Coronary artery (tissue), 2 donors: Measurements from ENCODE around the gene TM9SF1.
A peak's percentile ranks its signal among the peaks of the same experiment; 100 is the strongest.

Experiments
- DNase-seq: peaks from one replicate; pipeline ENCODE4 v3.0.0-alpha.2; 2017; ENCODE audit warnings: low spot score
- H3K27ac ChIP-seq, 2 donors: fragments of 200-600 bp; sonication (generic); one replicate each; pipeline ENCODE4 v1.5.1; 2016 to 2019
- H3K4me3 ChIP-seq: fragments of 200-600 bp; sonication (generic); 2 replicates; pipeline ENCODE4 v1.5.1; 2016; ENCODE audit warnings: mild to moderate bottlenecking, moderate library complexity
- CTCF ChIP-seq: fragments of 200-600 bp; sonication (generic); IDR thresholded peaks from one replicate; pipeline ENCODE4 v1.5.1; 2019; ENCODE audit warnings: antibody characterized with exemption

TM9SF1 gene

DNA sequence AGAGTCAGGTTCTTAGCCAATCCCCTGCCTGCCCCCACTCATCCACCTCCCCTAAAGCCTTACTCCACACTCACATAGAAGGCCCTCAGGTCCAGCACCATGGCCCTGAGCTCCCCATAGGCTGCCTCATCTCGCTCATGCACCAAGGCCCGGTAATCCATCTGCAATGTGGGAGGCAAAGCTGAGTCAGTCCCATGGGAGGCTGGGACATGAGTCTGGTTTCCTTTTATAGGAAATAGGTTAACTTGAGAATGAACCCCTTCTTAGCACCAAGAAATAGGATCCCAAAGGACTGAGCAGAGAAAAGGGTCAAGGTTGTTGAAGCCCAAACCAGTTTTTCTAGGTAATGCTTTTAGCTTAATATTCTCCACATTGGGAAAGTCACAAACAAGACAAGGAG is 51.7 kb downstream of the TM9SF1 start:
- Histone ChIP-seq H3K27ac (no peak overlapping the region), H3K4me3 (no peak overlapping the region)
- TF ChIP-seq CTCF = no peak
- no peak for DNase-seq

DNA sequence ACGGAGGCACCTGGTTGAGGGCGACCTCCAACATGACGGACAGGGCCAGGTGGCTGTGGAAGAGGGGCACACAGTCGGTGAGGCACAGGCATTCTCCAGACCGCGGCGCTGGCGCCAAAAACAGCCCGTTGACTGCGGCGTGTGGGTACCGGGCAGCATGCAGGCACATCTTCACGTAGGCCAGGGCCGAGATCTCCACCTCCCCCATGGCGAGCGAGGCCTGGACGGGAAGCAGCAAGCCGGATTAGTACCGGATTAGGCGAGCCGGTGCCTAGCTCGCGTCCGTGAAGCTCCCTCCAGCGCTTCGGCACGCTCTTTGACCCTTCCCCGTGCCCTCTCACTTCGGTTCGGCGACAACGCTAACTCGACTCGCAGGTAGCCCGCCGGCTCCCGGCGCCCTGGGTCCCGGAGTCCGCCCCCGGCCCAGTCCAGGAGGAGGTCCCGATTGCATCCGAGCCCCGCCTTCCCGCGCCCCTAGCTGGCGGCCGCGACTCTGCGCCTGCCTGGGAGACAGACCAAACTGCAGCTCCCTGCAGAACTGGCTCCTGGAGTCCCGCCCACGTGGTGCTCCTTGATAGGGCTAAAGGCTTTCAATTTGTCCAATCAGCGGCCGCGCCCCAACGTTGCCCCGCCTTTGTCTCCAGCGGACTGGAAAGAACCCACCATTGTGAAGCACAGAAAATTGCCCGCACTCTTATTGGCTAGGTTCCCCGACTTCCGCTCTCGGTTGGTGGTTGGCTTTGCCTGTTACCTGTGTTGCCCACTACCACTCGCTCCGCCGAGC is 54.0 kb downstream of the TM9SF1 start, which contains the start of gene EMC9:
Gene EMC9 (minus strand): TSS at position 495 of the 784 bp plus-strand sequence. CDS start 287 bp downstream, at position 208.
- TF ChIP-seq CTCF = peak; percentile 23
- peak; percentile 100 for DNase-seq
- H3K4me3 ChIP-seq = peak within 1 kb of the TSS; percentile 73
- H3K27ac ChIP-seq = peak within 1 kb of the TSS; percentile 88 to 91

DNA sequence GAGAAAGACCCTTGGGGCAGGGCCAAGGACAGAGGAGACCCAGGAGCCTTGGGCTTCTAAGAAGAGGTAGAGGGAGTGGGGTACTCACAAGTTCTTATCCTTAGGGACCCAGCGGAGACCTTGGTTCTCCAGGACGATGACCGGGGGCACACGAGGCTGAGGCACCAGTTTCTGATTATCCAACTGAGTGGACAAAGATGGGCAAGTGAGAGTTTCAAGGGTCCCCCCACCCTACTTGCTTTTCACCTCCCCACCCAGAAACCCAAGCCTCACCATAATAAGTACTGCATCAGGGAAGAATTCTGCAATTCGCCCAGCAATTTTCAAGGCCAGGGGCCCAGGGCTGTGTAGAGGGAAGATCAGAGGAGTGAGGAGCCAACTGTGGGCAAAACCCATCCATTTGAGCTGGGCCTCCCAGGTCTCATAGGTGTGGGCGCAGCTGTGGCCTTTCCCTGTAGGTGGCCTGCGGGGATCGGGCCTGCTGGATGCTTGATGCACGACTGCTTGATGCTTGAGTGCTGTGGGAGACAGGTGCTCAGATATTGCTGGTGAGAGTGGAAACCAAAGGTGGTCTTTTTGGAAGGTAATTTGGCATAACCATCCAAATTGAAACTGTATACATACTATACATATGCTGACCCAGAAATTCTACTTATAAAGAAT is 55.8 kb downstream of the TM9SF1 start:
- Histone ChIP-seq H3K4me3 (no peak overlapping the region), H3K27ac (peak overlapping the region in 1 of 2 donors; percentile 17)
- no peak for DNase-seq
- TF ChIP-seq CTCF = no peak
